Measurements from ENCODE around the gene GTF2H3.
"Not testable (repeated sequence)": the region's sequence is repeated elsewhere in the genome, so short reads cannot be mapped to it uniquely, and the experiment has no call there.

Gene GTF2H3

GRCh38 chr12:123598522-123598921 is 35.1 kb upstream of the GTF2H3 start:
- POLR2A ChIA-PET = interaction anchor here (1.8 kb wide), 1 partner anchor 15 kb away, joined by 5 read pairs; the partner anchor contains the start of gene TMED2
- CTCF ChIA-PET = no interaction called here

GRCh38 chr12:123599310-123599709 is 34.3 kb upstream of the GTF2H3 start:
- TF ChIP-seq FOXM1 (IDR thresholded peaks at IDR 0.05; ENCODE audit: borderline replicate concordance) (no peak), ZNF384 (IDR thresholded peaks at IDR 0.05) (no peak), ELF4 (IDR thresholded peaks at IDR 0.05) (no peak), BHLHE40 (IDR thresholded peaks at IDR 0.05; ENCODE audit: borderline replicate concordance) (no peak), HDGF (IDR thresholded peaks at IDR 0.05; ENCODE audit: borderline replicate concordance) (no peak), L3MBTL2 (conservative IDR thresholded peaks at IDR 0.05) (no peak), LEF1 (IDR thresholded peaks at IDR 0.05; ENCODE audit: borderline replicate concordance) (no peak), FOXK2 (IDR thresholded peaks at IDR 0.05) (no peak), TARDBP (IDR thresholded peaks at IDR 0.05) (no peak), ARNT (IDR thresholded peaks at IDR 0.05) (no peak), FOXA1 (IDR thresholded peaks at IDR 0.05) (no peak), SP1 (IDR thresholded peaks at IDR 0.05) (no peak)
- DNase-seq (ENCODE audit: extremely low spot score) = no peak
- ChIA-PET CTCF (no interaction called here), POLR2A (interaction anchor here (0.7 to 1.8 kb wide), 2 partner anchors 15 to 431 kb away, joined by 3 to 5 read pairs; partner anchors contain the start of gene TMED2)

More at GRCh38 chr12:123598522-123598921, 35.1 kb upstream of the GTF2H3 start:
- no peak for DNase-seq (ENCODE audit: extremely low spot score)
- TF ChIP-seq TARDBP (IDR thresholded peaks at IDR 0.05) (no peak), ARNT (IDR thresholded peaks at IDR 0.05) (no peak), SP1 (IDR thresholded peaks at IDR 0.05) (no peak), FOXM1 (IDR thresholded peaks at IDR 0.05; ENCODE audit: borderline replicate concordance) (no peak), ELF4 (IDR thresholded peaks at IDR 0.05) (no peak), NFRKB (IDR thresholded peaks at IDR 0.05) (no peak), PKNOX1 (IDR thresholded peaks at IDR 0.05) (no peak), BHLHE40 (IDR thresholded peaks at IDR 0.05; ENCODE audit: borderline replicate concordance) (no peak), FOXK2 (IDR thresholded peaks at IDR 0.05) (no peak), SUZ12 (IDR thresholded peaks at IDR 0.05) (no peak), CTBP1 (IDR thresholded peaks at IDR 0.05; ENCODE audit: borderline replicate concordance) (no peak), LEF1 (IDR thresholded peaks at IDR 0.05; ENCODE audit: borderline replicate concordance) (no peak), HDGF (IDR thresholded peaks at IDR 0.05; ENCODE audit: borderline replicate concordance) (no peak), ZNF384 (IDR thresholded peaks at IDR 0.05) (no peak), L3MBTL2 (conservative IDR thresholded peaks at IDR 0.05) (no peak), FOXA1 (IDR thresholded peaks at IDR 0.05) (no peak)

GRCh38 chr12:123599721-123600120 is 33.9 kb upstream of the GTF2H3 start:
- ChIA-PET CTCF (no interaction called here), POLR2A (interaction anchor here (0.7 kb wide), 1 partner anchor 431 kb away, joined by 3 read pairs; no protein-coding TSS in a partner anchor)
- TF ChIP-seq SUZ12 (IDR thresholded peaks at IDR 0.05) (no peak), FOXA1 (IDR thresholded peaks at IDR 0.05) (no peak), PKNOX1 (IDR thresholded peaks at IDR 0.05) (no peak), CTBP1 (IDR thresholded peaks at IDR 0.05; ENCODE audit: borderline replicate concordance) (no peak), LEF1 (IDR thresholded peaks at IDR 0.05; ENCODE audit: borderline replicate concordance) (no peak), ZNF384 (IDR thresholded peaks at IDR 0.05) (no peak)
- no peak for DNase-seq (ENCODE audit: extremely low spot score)

GRCh38 chr12:123601602-123602489 is 31.8 kb upstream of the GTF2H3 start, which contains the start of gene DDX55:
DDX55 (plus strand) TSS chr12:123602099; CDS start chr12:123602149, 50 bp downstream.
- TF ChIP-seq TARDBP (IDR thresholded peaks at IDR 0.05) = peak; percentile 80; the same call in 1 of the 2 replicates
- TF ChIP-seq NFRKB (IDR thresholded peaks at IDR 0.05) = peak; percentile 43
- peak; percentile 96 for TF ChIP-seq CTBP1 (IDR thresholded peaks at IDR 0.05; ENCODE audit: borderline replicate concordance)
- TF ChIP-seq FOXK2 (IDR thresholded peaks at IDR 0.05) = no peak
- TF ChIP-seq FOXA1 (IDR thresholded peaks at IDR 0.05) = no peak
- TF ChIP-seq BHLHE40 (IDR thresholded peaks at IDR 0.05; ENCODE audit: borderline replicate concordance) = no peak
- TF ChIP-seq FOXM1 (IDR thresholded peaks at IDR 0.05; ENCODE audit: borderline replicate concordance) = peak; percentile 4; the same call in 1 of the 2 replicates
- peak; percentile 96 for TF ChIP-seq L3MBTL2 (conservative IDR thresholded peaks at IDR 0.05)
- TF ChIP-seq ELF4 (IDR thresholded peaks at IDR 0.05) = peak; percentile 83
- TF ChIP-seq SP1 (IDR thresholded peaks at IDR 0.05) = no peak
- no peak for TF ChIP-seq ZNF384 (IDR thresholded peaks at IDR 0.05)
- peak; percentile 64 for TF ChIP-seq ARNT (IDR thresholded peaks at IDR 0.05)
- TF ChIP-seq LEF1 (IDR thresholded peaks at IDR 0.05; ENCODE audit: borderline replicate concordance) = no peak; the same call in 1 of the 2 replicates
- peak; percentile 84 for TF ChIP-seq PKNOX1 (IDR thresholded peaks at IDR 0.05)
- no peak for TF ChIP-seq HDGF (IDR thresholded peaks at IDR 0.05; ENCODE audit: borderline replicate concordance)
- no peak for TF ChIP-seq SUZ12 (IDR thresholded peaks at IDR 0.05)
- DNase-seq (ENCODE audit: extremely low spot score) = peak; percentile 85
- CTCF ChIA-PET = no interaction called here
- POLR2A ChIA-PET = interaction anchor here (0.8 to 1.7 kb wide), 10 partner anchors 11 to 369 kb away, joined by 3 to 7 read pairs (median 4); partner anchors contain the start of genes KMT5A, MPHOSPH9 and MTRFR

GRCh38 chr12:123602651-123603195 is 30.9 kb upstream of the GTF2H3 start:
- no peak for DNase-seq (ENCODE audit: extremely low spot score)
- TF ChIP-seq ZNF384 (IDR thresholded peaks at IDR 0.05) = no peak
- TF ChIP-seq HDGF (IDR thresholded peaks at IDR 0.05; ENCODE audit: borderline replicate concordance) = no peak
- TF ChIP-seq SUZ12 (IDR thresholded peaks at IDR 0.05) = no peak
- no peak for TF ChIP-seq PKNOX1 (IDR thresholded peaks at IDR 0.05)
- TF ChIP-seq NFRKB (IDR thresholded peaks at IDR 0.05) = no peak
- no peak for TF ChIP-seq LEF1 (IDR thresholded peaks at IDR 0.05; ENCODE audit: borderline replicate concordance)
- no peak for TF ChIP-seq CTBP1 (IDR thresholded peaks at IDR 0.05; ENCODE audit: borderline replicate concordance)
- TF ChIP-seq SP1 (IDR thresholded peaks at IDR 0.05) = no peak
- no peak for TF ChIP-seq FOXK2 (IDR thresholded peaks at IDR 0.05)
- TF ChIP-seq L3MBTL2 (conservative IDR thresholded peaks at IDR 0.05) = no peak
- no peak for TF ChIP-seq FOXA1 (IDR thresholded peaks at IDR 0.05)
- TF ChIP-seq ELF4 (IDR thresholded peaks at IDR 0.05) = no peak
- TF ChIP-seq ARNT (IDR thresholded peaks at IDR 0.05) = no peak
- no peak for TF ChIP-seq FOXM1 (IDR thresholded peaks at IDR 0.05; ENCODE audit: borderline replicate concordance)
- no peak for TF ChIP-seq BHLHE40 (IDR thresholded peaks at IDR 0.05; ENCODE audit: borderline replicate concordance)
- TF ChIP-seq TARDBP (IDR thresholded peaks at IDR 0.05) = no peak
- ChIA-PET CTCF (interaction anchor here (0.5 kb wide), 1 partner anchor 1050 kb away, joined by 4 read pairs; no protein-coding TSS in a partner anchor), POLR2A (interaction anchor here (0.8 to 1.7 kb wide), 9 partner anchors 11 to 370 kb away, joined by 3 to 7 read pairs (median 4); partner anchors contain the start of genes KMT5A, MPHOSPH9 and MTRFR)

GRCh38 chr12:123603495-123603894 is 30.1 kb upstream of the GTF2H3 start:
- POLR2A ChIA-PET = not testable (repeated sequence)

More at GRCh38 chr12:123603495-123603894, 30.1 kb upstream of the GTF2H3 start:
- CTCF ChIA-PET; DNase-seq (ENCODE audit: extremely low spot score): not testable (repeated sequence)
